ENCODE results near the gene KCNK10. TPM values are rescaled to one million over a fixed set of nuclear protein-coding genes. Genes with fewer than 3 reads are reported as not detected.

KCNK10 gene
- total and polyA plus RNA-seq, 2 experiments from 2014 or later, result 1.6 to 1.7 TPM

DNA sequence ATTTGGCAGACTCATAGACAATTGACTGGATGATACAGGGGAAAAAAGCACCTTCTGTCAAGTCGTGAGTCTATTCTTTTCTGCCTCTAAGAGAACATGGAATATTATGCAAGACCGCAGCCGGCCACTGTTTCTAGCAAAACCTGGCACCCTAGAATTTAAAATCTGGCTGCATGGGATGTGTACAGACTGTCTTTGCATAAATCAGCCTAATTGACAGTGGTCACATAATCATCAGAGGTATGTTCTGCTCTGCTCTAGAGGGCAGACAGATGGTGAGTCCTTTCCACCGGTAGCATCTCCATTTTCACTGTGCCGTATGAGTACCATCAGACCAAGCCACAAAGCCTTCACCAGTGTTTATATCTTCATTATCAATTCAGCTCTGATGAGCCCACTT lies 80.6 kb downstream of the KCNK10 start:
- Histone ChIP-seq H3K9me3 (ENCODE audit: low read depth) (no peaks in the 10 kb centered on the region), H2AFZ (no peak overlapping the region), H3K9me2 (replicated peaks; ENCODE audit: insufficient read depth) (no peaks in the 10 kb centered on the region), H3K4me3 (no peak overlapping the region), H3K79me2 (no peaks in the 10 kb centered on the region), H3K4me1 (ENCODE audit: insufficient read depth) (peaks cover 5% of the 10 kb centered on the region), H3K4me2 (no peak overlapping the region), H3K36me3 (replicated peaks; ENCODE audit: insufficient read depth, low read depth) (no peaks in the 10 kb centered on the region), H4K20me1 (ENCODE audit: insufficient read depth, poor library complexity, severe bottlenecking) (no peaks in the 10 kb centered on the region), H3K27ac (no peak overlapping the region), H3K27me3 (no peaks in the 10 kb centered on the region)
- DNase-seq (ENCODE audit: low spot score), result no peak
- TF ChIP-seq EZH2 (IDR thresholded peaks at IDR 0.05; ENCODE audit: borderline replicate concordance) (no peak), EZH2phosphoT487 (IDR thresholded peaks at IDR 0.05; ENCODE audit: low read depth, severe bottlenecking, unreplicated experiment) (no peak)
- TF ChIP-seq, protein P1, sequence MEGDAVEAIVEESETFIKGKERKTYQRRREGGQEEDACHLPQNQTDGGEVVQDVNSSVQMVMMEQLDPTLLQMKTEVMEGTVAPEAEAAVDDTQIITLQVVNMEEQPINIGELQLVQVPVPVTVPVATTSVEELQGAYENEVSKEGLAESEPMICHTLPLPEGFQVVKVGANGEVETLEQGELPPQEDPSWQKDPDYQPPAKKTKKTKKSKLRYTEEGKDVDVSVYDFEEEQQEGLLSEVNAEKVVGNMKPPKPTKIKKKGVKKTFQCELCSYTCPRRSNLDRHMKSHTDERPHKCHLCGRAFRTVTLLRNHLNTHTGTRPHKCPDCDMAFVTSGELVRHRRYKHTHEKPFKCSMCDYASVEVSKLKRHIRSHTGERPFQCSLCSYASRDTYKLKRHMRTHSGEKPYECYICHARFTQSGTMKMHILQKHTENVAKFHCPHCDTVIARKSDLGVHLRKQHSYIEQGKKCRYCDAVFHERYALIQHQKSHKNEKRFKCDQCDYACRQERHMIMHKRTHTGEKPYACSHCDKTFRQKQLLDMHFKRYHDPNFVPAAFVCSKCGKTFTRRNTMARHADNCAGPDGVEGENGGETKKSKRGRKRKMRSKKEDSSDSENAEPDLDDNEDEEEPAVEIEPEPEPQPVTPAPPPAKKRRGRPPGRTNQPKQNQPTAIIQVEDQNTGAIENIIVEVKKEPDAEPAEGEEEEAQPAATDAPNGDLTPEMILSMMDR (IDR thresholded peaks at IDR 0.05; ENCODE audit: poor library complexity), result no peak
- 96% methylated on average over 5 of the region's 5 CpGs for WGBS (ENCODE audit: low lambda C conversion rate, missing lambda C conversion rate)

- DNase-seq (ENCODE audit: low spot score), result no peak
- WGBS (ENCODE audit: low lambda C conversion rate, missing lambda C conversion rate), result 90% methylated on average over 9 of the region's 9 CpGs
- H2AFZ ChIP-seq, result no peak overlapping the region
These were observed 81.3 kb downstream of the KCNK10 start for GRCh38 chr14:88241810-88242209.

GRCh38 chr14:88234442-88234841 lies 88.6 kb downstream of the KCNK10 start:
- no peaks in the 10 kb centered on the region for H3K79me2 ChIP-seq
- no peak overlapping the region for H2AFZ ChIP-seq
- H3K4me1 ChIP-seq (ENCODE audit: insufficient read depth), result no peaks in the 10 kb centered on the region
- no peak overlapping the region for H3K27ac ChIP-seq
- WGBS (ENCODE audit: low lambda C conversion rate, missing lambda C conversion rate), result 91% methylated on average over 4 of the region's 4 CpGs
- H3K4me3 ChIP-seq, result no peak overlapping the region
- H3K4me2 ChIP-seq, result no peak overlapping the region
- TF ChIP-seq EZH2 (IDR thresholded peaks at IDR 0.05; ENCODE audit: borderline replicate concordance) (no peak), EZH2phosphoT487 (IDR thresholded peaks at IDR 0.05; ENCODE audit: low read depth, severe bottlenecking, unreplicated experiment) (no peak)
- TF ChIP-seq, protein P1 (IDR thresholded peaks at IDR 0.05; ENCODE audit: poor library complexity), result no peak
- no peaks in the 10 kb centered on the region for H3K9me3 ChIP-seq (ENCODE audit: low read depth)
- DNase-seq (ENCODE audit: low spot score), result no peak
- H3K9me2 ChIP-seq (replicated peaks; ENCODE audit: insufficient read depth), result no peaks in the 10 kb centered on the region
- H3K27me3 ChIP-seq, result no peaks in the 10 kb centered on the region
- H4K20me1 ChIP-seq (ENCODE audit: insufficient read depth, poor library complexity, severe bottlenecking), result no peaks in the 10 kb centered on the region
- no peaks in the 10 kb centered on the region for H3K36me3 ChIP-seq (replicated peaks; ENCODE audit: insufficient read depth, low read depth)

More at GRCh38 chr14:88241810-88242209, 81.3 kb downstream of the KCNK10 start:
- no peaks in the 10 kb centered on the region for H3K36me3 ChIP-seq (replicated peaks; ENCODE audit: insufficient read depth, low read depth)
- H3K79me2 ChIP-seq, result no peaks in the 10 kb centered on the region
- no peak overlapping the region for H3K27ac ChIP-seq
- H3K4me1 ChIP-seq (ENCODE audit: insufficient read depth), result peaks cover 1% of the 10 kb centered on the region
- H3K9me3 ChIP-seq (ENCODE audit: low read depth), result no peaks in the 10 kb centered on the region
- H3K4me3 ChIP-seq, result no peak overlapping the region
- TF ChIP-seq EZH2phosphoT487 (IDR thresholded peaks at IDR 0.05; ENCODE audit: low read depth, severe bottlenecking, unreplicated experiment) (no peak), EZH2 (IDR thresholded peaks at IDR 0.05; ENCODE audit: borderline replicate concordance) (no peak)
- TF ChIP-seq, protein P1 (IDR thresholded peaks at IDR 0.05; ENCODE audit: poor library complexity), result no peak
- H3K4me2 ChIP-seq, result no peak overlapping the region
- no peaks in the 10 kb centered on the region for H3K27me3 ChIP-seq
- no peaks in the 10 kb centered on the region for H4K20me1 ChIP-seq (ENCODE audit: insufficient read depth, poor library complexity, severe bottlenecking)
- H3K9me2 ChIP-seq (replicated peaks; ENCODE audit: insufficient read depth), result no peaks in the 10 kb centered on the region

GRCh38 chr14:88233915-88234314 lies 89.2 kb downstream of the KCNK10 start:
- Histone ChIP-seq H3K79me2 (no peaks in the 10 kb centered on the region), H3K27me3 (no peaks in the 10 kb centered on the region), H3K9me2 (replicated peaks; ENCODE audit: insufficient read depth) (no peaks in the 10 kb centered on the region), H3K4me2 (no peak overlapping the region), H3K4me3 (no peak overlapping the region), H3K9me3 (ENCODE audit: low read depth) (no peaks in the 10 kb centered on the region), H3K4me1 (ENCODE audit: insufficient read depth) (no peaks in the 10 kb centered on the region), H3K36me3 (replicated peaks; ENCODE audit: insufficient read depth, low read depth) (no peaks in the 10 kb centered on the region), H3K27ac (no peak overlapping the region), H2AFZ (no peak overlapping the region), H4K20me1 (ENCODE audit: insufficient read depth, poor library complexity, severe bottlenecking) (no peaks in the 10 kb centered on the region)
- 52% methylated on average over 5 of the region's 5 CpGs for WGBS (ENCODE audit: low lambda C conversion rate, missing lambda C conversion rate)
- TF ChIP-seq EZH2 (IDR thresholded peaks at IDR 0.05; ENCODE audit: borderline replicate concordance), result no peak
- TF ChIP-seq, protein P1 (IDR thresholded peaks at IDR 0.05; ENCODE audit: poor library complexity), result peak; percentile 15
- TF ChIP-seq EZH2phosphoT487 (IDR thresholded peaks at IDR 0.05; ENCODE audit: low read depth, severe bottlenecking, unreplicated experiment), result no peak
- DNase-seq (ENCODE audit: low spot score), result peak; percentile 14
